H9 (cell line): ENCODE results near the gene AMIGO1. TPM values are rescaled to one million over a fixed set of nuclear protein-coding genes. Genes with fewer than 3 reads are reported as not detected.

Experiments used
- DNase-seq: peaks from one replicate; pipeline ENCODE4 v3.0.0-alpha.2; 2017
- H2AFZ ChIP-seq: one replicate; pipeline ENCODE4 v1.6.1; 2013; ENCODE audit warnings: mild to moderate bottlenecking, low read length, control low read depth, moderate library complexity
- H2AK5ac ChIP-seq: 2 replicates; pipeline ENCODE4 v1.6.1; 2013; ENCODE audit warnings: low read length, control low read depth, mixed read lengths; ENCODE audit not compliant: insufficient read length
- H2BK120ac ChIP-seq: one replicate; pipeline ENCODE4 v1.6.1; 2013; ENCODE audit warnings: low read depth, mild to moderate bottlenecking, low read length, control low read depth, inconsistent platforms; ENCODE audit not compliant: poor library complexity, severe bottlenecking
- H2BK12ac ChIP-seq: 2 replicates; pipeline ENCODE4 v1.6.1; 2013; ENCODE audit warnings: low read length, control low read depth, mixed read lengths, low read depth; ENCODE audit not compliant: insufficient read length
- H2BK15ac ChIP-seq: 2 replicates; pipeline ENCODE4 v1.6.1; 2013; ENCODE audit warnings: low read depth, low read length, control low read depth
- H2BK20ac ChIP-seq: one replicate; pipeline ENCODE4 v1.6.1; 2013; ENCODE audit warnings: low read depth, mild to moderate bottlenecking, low read length, control low read depth, inconsistent platforms; ENCODE audit not compliant: poor library complexity, severe bottlenecking
- H2BK5ac ChIP-seq: 2 replicates; pipeline ENCODE4 v1.6.1; 2013; ENCODE audit warnings: low read length, control low read depth, mixed read lengths; ENCODE audit not compliant: insufficient read length
- H3K14ac ChIP-seq: 2 replicates; pipeline ENCODE4 v1.6.1; 2013; ENCODE audit warnings: low read length, control low read depth; ENCODE audit not compliant: insufficient read depth
- H3K18ac ChIP-seq: 2 replicates; pipeline ENCODE4 v1.6.1; 2013; ENCODE audit warnings: low read depth, mild to moderate bottlenecking, mixed read lengths, low read length, control low read depth; ENCODE audit not compliant: insufficient read length
- H3K23ac ChIP-seq: 2 replicates; pipeline ENCODE4 v1.6.1; 2013; ENCODE audit warnings: low read length, control low read depth, mixed read lengths, low read depth; ENCODE audit not compliant: insufficient read length
- H3K23me2 ChIP-seq: 2 replicates; pipeline ENCODE4 v1.6.1; 2013; ENCODE audit warnings: low read depth, mild to moderate bottlenecking, mixed read lengths, low read length, control low read depth; ENCODE audit not compliant: insufficient read length, poor library complexity, severe bottlenecking
- H3K27ac ChIP-seq: 2 replicates; pipeline ENCODE4 v1.5.1; 2013; ENCODE audit warnings: low read length, control low read depth, mixed read lengths, low read depth; ENCODE audit not compliant: insufficient read length
- H3K27me3 ChIP-seq: 2 replicates; pipeline ENCODE4 v1.6.1; 2013; ENCODE audit warnings: low read length, control low read depth, inconsistent platforms; ENCODE audit not compliant: insufficient read depth
- H3K4ac ChIP-seq: 2 replicates; pipeline ENCODE4 v1.6.1; 2013; ENCODE audit warnings: low read depth, mild to moderate bottlenecking, control low read depth, inconsistent platforms, low read length, moderate library complexity
- H3K4me1 ChIP-seq: 2 replicates; pipeline ENCODE4 v1.6.1; 2013; ENCODE audit warnings: low read length, control low read depth, inconsistent platforms; ENCODE audit not compliant: insufficient read depth
- H3K4me2 ChIP-seq: 2 replicates; pipeline ENCODE4 v1.6.1; 2013; ENCODE audit warnings: low read length, control low read depth, mixed read lengths; ENCODE audit not compliant: insufficient read length, insufficient read depth
- H3K56ac ChIP-seq: 2 replicates; pipeline ENCODE4 v1.6.1; 2013; ENCODE audit warnings: low read depth, mild to moderate bottlenecking, mixed read lengths, low read length, control low read depth; ENCODE audit not compliant: insufficient read length
- H3K79me1 ChIP-seq: 2 replicates; pipeline ENCODE4 v1.6.1; 2013; ENCODE audit warnings: low read depth, mild to moderate bottlenecking, moderate library complexity, low read length, control low read depth, inconsistent platforms; ENCODE audit not compliant: insufficient read depth, poor library complexity, severe bottlenecking
- H3K79me2 ChIP-seq: 2 replicates; pipeline ENCODE4 v1.6.1; 2013; ENCODE audit warnings: low read length, control low read depth, inconsistent platforms; ENCODE audit not compliant: insufficient read depth
- H3K9ac ChIP-seq: 2 replicates; pipeline ENCODE4 v1.6.1; 2013; ENCODE audit warnings: low read length, control low read depth, mixed read lengths; ENCODE audit not compliant: insufficient read length; ENCODE audit errors: extremely low read depth
- H3K9me3 ChIP-seq: one replicate; pipeline ENCODE4 v1.6.1; 2013; ENCODE audit warnings: low read depth, low read length, inconsistent platforms; ENCODE audit not compliant: control insufficient read depth
- H3T11ph ChIP-seq: one replicate; pipeline ENCODE4 v1.6.1; 2013; ENCODE audit warnings: mild to moderate bottlenecking, low read length, control low read depth, inconsistent platforms
- H4K20me1 ChIP-seq: one replicate; pipeline ENCODE4 v1.6.1; 2013; ENCODE audit not compliant: control insufficient read depth, insufficient read length, insufficient read depth
- H4K5ac ChIP-seq: 2 replicates; pipeline ENCODE4 v1.6.1; 2013; ENCODE audit warnings: low read depth, mild to moderate bottlenecking, mixed read lengths, low read length, control low read depth; ENCODE audit not compliant: insufficient read length
- H4K8ac ChIP-seq: replicated peaks from 2 replicates; pipeline ENCODE4 v1.6.1; 2013; ENCODE audit warnings: low read length, control low read depth, mixed read lengths, low read depth; ENCODE audit not compliant: insufficient read length
- H4K91ac ChIP-seq: 2 replicates; pipeline ENCODE4 v1.6.1; 2013; ENCODE audit warnings: low read depth, mild to moderate bottlenecking, moderate library complexity, mixed read lengths, low read length, control low read depth; ENCODE audit not compliant: insufficient read length
- H3K27ac Mint-ChIP-seq, 3 experiments: 2 replicates in 2 of 3; 3 replicates in 1 of 3; pipeline ENCODE4 v1.8.0; 2020 to 2021; ENCODE audit warnings: mixed read lengths in 3 of 3, mild to moderate bottlenecking in 1 of 3, moderate library complexity in 1 of 3
- H3K27me3 Mint-ChIP-seq: 2 replicates; pipeline ENCODE4 v1.8.0; 2021; ENCODE audit warnings: low read depth, mild to moderate bottlenecking, moderate library complexity, mixed read lengths
- H3K36me3 Mint-ChIP-seq, 3 experiments: 2 replicates in 2 of 3; 3 replicates in 1 of 3; pipeline ENCODE4 v1.8.0; 2020 to 2021; ENCODE audit warnings: low read depth in 3 of 3, mixed read lengths in 3 of 3; ENCODE audit not compliant: insufficient read depth in 1 of 3
- H3K4me1 Mint-ChIP-seq, 2 experiments: 2 replicates each; pipeline ENCODE4 v1.8.0; 2020; ENCODE audit warnings: mixed read lengths in 2 of 2
- H3K4me3 Mint-ChIP-seq, 2 experiments: 2 replicates in 1 of 2; 3 replicates in 1 of 2; pipeline ENCODE4 v1.8.0; 2020 to 2021; ENCODE audit warnings: mild to moderate bottlenecking in 2 of 2, mixed read lengths in 2 of 2, moderate library complexity in 1 of 2
- H3K9me3 Mint-ChIP-seq, 2 experiments: 2 replicates in 1 of 2; 3 replicates in 1 of 2; pipeline ENCODE4 v1.8.0; 2020; ENCODE audit warnings: mild to moderate bottlenecking in 2 of 2, mixed read lengths in 2 of 2, moderate library complexity in 1 of 2
- WGBS: extraction: QIAGEN DNeasy Blood & Tissue Kit; methylation state at CpG from one replicate; pipeline ENCODE4 v1.1.7; 2013; ENCODE audit warnings: missing lambda C conversion rate, low lambda C conversion rate, mixed read lengths; ENCODE audit not compliant: insufficient read length; ENCODE audit errors: extremely low coverage; 5-methylcytosine and 5-hydroxymethylcytosine counted together
- long read RNA-seq: library from polyadenylated mRNA; unstranded; transcript quantifications from one replicate; pipeline ENCODE4 v2.0.0, GENCODE V29; 2020
- total RNA-seq: library from RNA; stranded (reverse); gene quantifications from 2 replicates; pipeline ENCODE4 v1.2.1, GENCODE V29; 2021
- TF ChIP-seq, protein P1 (sequence below): fragments of 200-600 bp; sonication (generic); conservative IDR thresholded peaks from 3 replicates; pipeline ENCODE4 v1.8.0; 2021; ENCODE audit warnings: antibody characterized with exemption, mild to moderate bottlenecking

Gene AMIGO1
- total RNA-seq = 3.6 and 4.1 TPM in 2 replicates
- long read RNA-seq, partial matches to known transcripts = 0 of 2 reads
- long read RNA-seq, other reads (novel, unspliced or antisense) = 2 of 2 reads

DNA sequence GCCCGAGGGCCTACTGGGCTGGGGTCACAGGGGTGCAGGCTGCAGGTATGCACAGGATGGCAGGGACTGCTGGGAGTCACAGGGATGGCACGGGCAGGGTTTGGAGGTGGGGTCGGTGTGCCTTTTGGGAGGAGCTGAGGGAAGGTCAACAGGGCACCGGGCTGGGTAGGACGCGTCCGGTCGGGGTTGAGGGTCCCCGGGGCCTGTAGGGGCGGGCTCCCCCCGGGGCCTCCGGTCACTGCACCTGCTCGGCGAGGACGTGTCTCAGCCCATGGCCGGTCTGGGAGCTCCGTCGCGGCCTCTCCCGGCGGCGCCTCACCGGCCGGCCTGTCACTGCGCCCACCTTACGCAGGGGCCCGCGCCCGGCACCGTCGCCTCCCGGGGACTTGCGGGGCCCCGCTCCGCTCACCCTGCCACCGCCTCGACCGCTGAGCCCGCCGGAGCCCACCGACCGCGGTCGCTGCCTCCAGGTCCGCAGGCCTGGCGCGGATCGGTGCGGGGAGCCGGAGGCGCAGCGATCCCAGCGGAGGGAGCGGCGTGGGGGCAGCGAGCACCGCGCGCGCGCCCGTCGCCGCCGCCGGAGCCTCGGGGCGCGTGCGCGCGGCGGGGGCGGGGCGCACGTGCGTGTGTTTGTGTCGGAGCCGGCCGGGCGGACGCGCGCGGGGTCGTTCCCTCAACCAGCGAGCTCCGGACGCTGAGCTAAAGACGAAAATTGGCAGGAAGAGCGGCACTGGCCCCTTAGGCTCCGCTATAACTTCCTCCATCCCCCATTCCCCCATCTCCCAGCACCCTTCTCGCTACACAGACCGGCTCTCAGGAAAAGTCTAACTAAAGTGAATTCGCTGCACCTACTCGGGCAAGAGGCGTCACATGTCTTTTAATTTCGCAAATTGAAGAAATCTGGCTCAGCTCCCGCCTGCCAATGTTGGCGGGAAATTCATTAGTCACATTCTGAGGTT lies at the start of gene AMIGO1:
AMIGO1 (minus strand) TSS at position 552 of the 959 bp plus-strand sequence. CDS start 815 bp downstream, outside the sequence.
- Histone ChIP-seq H2BK15ac (no peak within 1 kb of the TSS; the same call in 1 of the 2 replicates), H3K79me1 (no peaks in the 10 kb centered on the region), H4K20me1 (no peaks in the 10 kb centered on the region), H4K5ac (no peak within 1 kb of the TSS), H3K14ac (no peak within 1 kb of the TSS), H3T11ph (no peak within 1 kb of the TSS), H3K4ac (no peak within 1 kb of the TSS), H3K23me2 (peaks cover 7% of the 10 kb centered on the region), H2AK5ac (no peak within 1 kb of the TSS), H3K9ac (no peak within 1 kb of the TSS), H3K9me3 (no peaks in the 10 kb centered on the region), H3K4me2 (peak within 1 kb of the TSS; percentile 85), H2BK5ac (no peak within 1 kb of the TSS), H3K27me3 (peaks cover 2% of the 10 kb centered on the region; the same call in 1 of the 2 replicates), H2AFZ (no peak within 1 kb of the TSS), H3K56ac (no peak within 1 kb of the TSS), H2BK120ac (no peak within 1 kb of the TSS), H3K23ac (no peak within 1 kb of the TSS), H3K4me1 (peaks cover 3% of the 10 kb centered on the region; the same call in 1 of the 2 replicates), H3K27ac (no peak within 1 kb of the TSS), H4K91ac (no peak within 1 kb of the TSS), H4K8ac (no peak within 1 kb of the TSS), H2BK12ac (no peak within 1 kb of the TSS), H3K79me2 (no peaks in the 10 kb centered on the region), H2BK20ac (no peak within 1 kb of the TSS), H3K18ac (no peak within 1 kb of the TSS)
- peak within 1 kb of the TSS; percentile 86 to 92 for H3K4me3 Mint-ChIP-seq
- H3K27me3 Mint-ChIP-seq = peaks cover 59% of the 10 kb centered on the region
- no CpG with 5 or more reads among the region's 100 CpGs for WGBS
- no peaks in the 10 kb centered on the region for H3K36me3 Mint-ChIP-seq
- H3K9me3 Mint-ChIP-seq = no peaks in the 10 kb centered on the region
- peak within 1 kb of the TSS in 1 of 3 experiments; percentile 65; a peak in 1 of 7 replicates for H3K27ac Mint-ChIP-seq
- peaks cover 13 to 14% of the 10 kb centered on the region in 2 experiments for H3K4me1 Mint-ChIP-seq
- peak; percentile 72 for DNase-seq
- TF ChIP-seq, protein P1, sequence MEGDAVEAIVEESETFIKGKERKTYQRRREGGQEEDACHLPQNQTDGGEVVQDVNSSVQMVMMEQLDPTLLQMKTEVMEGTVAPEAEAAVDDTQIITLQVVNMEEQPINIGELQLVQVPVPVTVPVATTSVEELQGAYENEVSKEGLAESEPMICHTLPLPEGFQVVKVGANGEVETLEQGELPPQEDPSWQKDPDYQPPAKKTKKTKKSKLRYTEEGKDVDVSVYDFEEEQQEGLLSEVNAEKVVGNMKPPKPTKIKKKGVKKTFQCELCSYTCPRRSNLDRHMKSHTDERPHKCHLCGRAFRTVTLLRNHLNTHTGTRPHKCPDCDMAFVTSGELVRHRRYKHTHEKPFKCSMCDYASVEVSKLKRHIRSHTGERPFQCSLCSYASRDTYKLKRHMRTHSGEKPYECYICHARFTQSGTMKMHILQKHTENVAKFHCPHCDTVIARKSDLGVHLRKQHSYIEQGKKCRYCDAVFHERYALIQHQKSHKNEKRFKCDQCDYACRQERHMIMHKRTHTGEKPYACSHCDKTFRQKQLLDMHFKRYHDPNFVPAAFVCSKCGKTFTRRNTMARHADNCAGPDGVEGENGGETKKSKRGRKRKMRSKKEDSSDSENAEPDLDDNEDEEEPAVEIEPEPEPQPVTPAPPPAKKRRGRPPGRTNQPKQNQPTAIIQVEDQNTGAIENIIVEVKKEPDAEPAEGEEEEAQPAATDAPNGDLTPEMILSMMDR = no peak
